ENCODE measurements around the gene IQCE. TPM values are rescaled to one million over a fixed set of nuclear protein-coding genes. Genes with fewer than 3 reads are reported as not detected.

Gene IQCE
- total and polyA plus RNA-seq, 12 donors = 4.2 to 13.8 (median 9.3) TPM

- no peaks in the 10 kb centered on the region for H3K27me3 ChIP-seq
- no peak overlapping the region for H3K27ac ChIP-seq
- H3K4me1 ChIP-seq = peaks cover 0 to 5% (median 0%) of the 10 kb centered on the region in 9 donors
- no peak for TF ChIP-seq CTCF (IDR thresholded peaks at IDR 0.05)
- ATAC-seq = no peak
- peaks cover 0 to 99% (median 31%) of the 10 kb centered on the region in 9 donors for H3K36me3 ChIP-seq
- no peaks in the 10 kb centered on the region for H3K9me3 ChIP-seq
- intact Hi-C loops (cut with DNase I) = no loop called here
- no peak for DNase-seq
- 82 to 87% methylated on average over 10 of the region's 10 CpGs for WGBS, 2 donors
- H3K4me3 ChIP-seq = no peak overlapping the region
Observed at GRCh38 chr7:2594599-2594998, 35.8 kb downstream of the IQCE start.

GRCh38 chr7:2595258-2595860 lies 36.6 kb downstream of the IQCE start:
- no peaks in the 10 kb centered on the region for H3K9me3 ChIP-seq
- H3K36me3 ChIP-seq = peaks cover 0 to 99% (median 32%) of the 10 kb centered on the region in 9 donors
- intact Hi-C loops (cut with DNase I) = no loop called here
- DNase-seq (no peak), ATAC-seq (no peak)
- no peak overlapping the region for H3K4me3 ChIP-seq
- H3K27ac ChIP-seq = no peak overlapping the region
- H3K4me1 ChIP-seq = peaks cover 0 to 5% (median 0%) of the 10 kb centered on the region in 9 donors
- H3K27me3 ChIP-seq = no peaks in the 10 kb centered on the region
- WGBS, 2 donors = 93 to 94% methylated on average over 26 to 27 of the region's 27 CpGs
- no peak for TF ChIP-seq CTCF (IDR thresholded peaks at IDR 0.05)

GRCh38 chr7:2596464-2597272 lies 37.9 kb downstream of the IQCE start:
- Histone ChIP-seq H3K4me3 (no peak overlapping the region), H3K27me3 (no peaks in the 10 kb centered on the region), H3K27ac (no peak overlapping the region), H3K4me1 (peaks cover 0 to 5% (median 0%) of the 10 kb centered on the region in 9 donors), H3K9me3 (no peaks in the 10 kb centered on the region), H3K36me3 (peaks cover 0 to 99% (median 32%) of the 10 kb centered on the region in 9 donors)
- 90 to 93% methylated on average over 22 of the region's 22 CpGs for WGBS, 2 donors
- ATAC-seq = no peak
- DNase-seq = no peak
- no peak for TF ChIP-seq CTCF (IDR thresholded peaks at IDR 0.05)
- intact Hi-C loops (cut with DNase I) = no loop called here

GRCh38 chr7:2597273-2597640 lies 38.5 kb downstream of the IQCE start:
- H3K27ac ChIP-seq = no peak overlapping the region
- DNase-seq (no peak), ATAC-seq (no peak)
- peaks cover 0 to 99% (median 30%) of the 10 kb centered on the region in 9 donors for H3K36me3 ChIP-seq
- no peaks in the 10 kb centered on the region for H3K27me3 ChIP-seq
- no peaks in the 10 kb centered on the region for H3K9me3 ChIP-seq
- H3K4me1 ChIP-seq = peaks cover 0 to 5% (median 0%) of the 10 kb centered on the region in 9 donors
- WGBS, 2 donors = 82 to 93% methylated on average over 13 of the region's 13 CpGs
- no peak overlapping the region for H3K4me3 ChIP-seq
- TF ChIP-seq CTCF (IDR thresholded peaks at IDR 0.05) = no peak
- intact Hi-C loops (cut with DNase I) = no loop called here
